ENCODE measurements around the gene B3GALNT1.

The B3GALNT1 gene

GRCh38 chr3:161104561-161105551 is at the start of gene B3GALNT1:
Gene B3GALNT1 (minus strand): TSS chr3:161105349. CDS start chr3:161086754, 18,595 bp downstream.
- no peak within 1 kb of the TSS for H3K27ac Mint-ChIP-seq
- H3K4me1 Mint-ChIP-seq = peaks cover 10% of the 10 kb centered on the region

GRCh38 chr3:161153480-161153879 is 48.3 kb upstream of the B3GALNT1 start:
- Mint-ChIP-seq H3K4me1 (no peaks in the 10 kb centered on the region), H3K9me3 (no peaks in the 10 kb centered on the region), H3K4me3 (no peak overlapping the region), H3K27me3 (peaks cover 3% of the 10 kb centered on the region), H3K27ac (no peak overlapping the region), H3K36me3 (no peaks in the 10 kb centered on the region)
- ATAC-seq (ENCODE audit: low read depth) = no peak
- DNase-seq (ENCODE audit: low spot score in 2 of 2) = no peak

More at GRCh38 chr3:161104561-161105551, at the start of gene B3GALNT1:
- no peaks in the 10 kb centered on the region for H3K36me3 Mint-ChIP-seq
- ATAC-seq (ENCODE audit: low read depth) = peak; percentile 73
- H3K4me3 Mint-ChIP-seq = peak within 1 kb of the TSS; percentile 80
- peaks cover 7% of the 10 kb centered on the region for H3K27me3 Mint-ChIP-seq
- no peaks in the 10 kb centered on the region for H3K9me3 Mint-ChIP-seq
- DNase-seq (ENCODE audit: low spot score in 2 of 2) = peak in 1 of 2 donors; percentile 31

- no peaks in the 10 kb centered on the region for H3K27me3 Mint-ChIP-seq
- no peak overlapping the region for H3K4me3 Mint-ChIP-seq
- H3K36me3 Mint-ChIP-seq = peaks cover 2% of the 10 kb centered on the region
- H3K4me1 Mint-ChIP-seq = no peaks in the 10 kb centered on the region
- DNase-seq (ENCODE audit: low spot score in 2 of 2) = no peak
- ATAC-seq (ENCODE audit: low read depth) = no peak
- peaks cover 4% of the 10 kb centered on the region for H3K9me3 Mint-ChIP-seq
- H3K27ac Mint-ChIP-seq = no peak overlapping the region
These were observed 44.9 kb upstream of the B3GALNT1 start for GRCh38 chr3:161150001-161150525.

GRCh38 chr3:161149529-161149928 is 44.4 kb upstream of the B3GALNT1 start:
- no peaks in the 10 kb centered on the region for H3K27me3 Mint-ChIP-seq
- no peak overlapping the region for H3K4me3 Mint-ChIP-seq
- H3K9me3 Mint-ChIP-seq = peaks cover 4% of the 10 kb centered on the region
- H3K36me3 Mint-ChIP-seq = peaks cover 2% of the 10 kb centered on the region
- H3K4me1 Mint-ChIP-seq = no peaks in the 10 kb centered on the region
- ATAC-seq (ENCODE audit: low read depth) = no peak
- no peak for DNase-seq (ENCODE audit: low spot score in 2 of 2)
- no peak overlapping the region for H3K27ac Mint-ChIP-seq

GRCh38 chr3:161148832-161149475 is 43.8 kb upstream of the B3GALNT1 start:
- no peak overlapping the region for H3K27ac Mint-ChIP-seq
- ATAC-seq (ENCODE audit: low read depth) (no peak), DNase-seq (ENCODE audit: low spot score in 2 of 2) (no peak)
- no peak overlapping the region for H3K4me3 Mint-ChIP-seq
- no peaks in the 10 kb centered on the region for H3K4me1 Mint-ChIP-seq
- peaks cover 2% of the 10 kb centered on the region for H3K36me3 Mint-ChIP-seq
- H3K27me3 Mint-ChIP-seq = no peaks in the 10 kb centered on the region
- peaks cover 4% of the 10 kb centered on the region for H3K9me3 Mint-ChIP-seq

GRCh38 chr3:161142486-161142885 is 37.3 kb upstream of the B3GALNT1 start:
- H3K36me3 Mint-ChIP-seq = peaks cover 2% of the 10 kb centered on the region
- peaks cover 5% of the 10 kb centered on the region for H3K9me3 Mint-ChIP-seq
- peaks cover 2% of the 10 kb centered on the region for H3K27me3 Mint-ChIP-seq
- no peak overlapping the region for H3K27ac Mint-ChIP-seq
- DNase-seq (ENCODE audit: low spot score in 2 of 2) (no peak), ATAC-seq (ENCODE audit: low read depth) (no peak)
- H3K4me1 Mint-ChIP-seq = no peaks in the 10 kb centered on the region
- H3K4me3 Mint-ChIP-seq = no peak overlapping the region

- no peak for ATAC-seq (ENCODE audit: low read depth)
These were observed 34.5 kb upstream of the B3GALNT1 start for GRCh38 chr3:161139686-161140085.

GRCh38 chr3:161137260-161137659 is 32.1 kb upstream of the B3GALNT1 start:
- Mint-ChIP-seq H3K4me3 (no peak overlapping the region), H3K4me1 (no peaks in the 10 kb centered on the region), H3K9me3 (peaks cover 2% of the 10 kb centered on the region), H3K27me3 (peaks cover 2% of the 10 kb centered on the region), H3K36me3 (no peaks in the 10 kb centered on the region), H3K27ac (no peak overlapping the region)
- no peak for DNase-seq (ENCODE audit: low spot score in 2 of 2)
- no peak for ATAC-seq (ENCODE audit: low read depth)

More at GRCh38 chr3:161139686-161140085, 34.5 kb upstream of the B3GALNT1 start:
- H3K9me3 Mint-ChIP-seq = peaks cover 2% of the 10 kb centered on the region
- no peaks in the 10 kb centered on the region for H3K4me1 Mint-ChIP-seq
- no peak overlapping the region for H3K27ac Mint-ChIP-seq
- no peaks in the 10 kb centered on the region for H3K36me3 Mint-ChIP-seq
- no peak for DNase-seq (ENCODE audit: low spot score in 2 of 2)
- no peak overlapping the region for H3K4me3 Mint-ChIP-seq
- peaks cover 2% of the 10 kb centered on the region for H3K27me3 Mint-ChIP-seq

- Mint-ChIP-seq H3K9me3 (no peaks in the 10 kb centered on the region), H3K27ac (no peak overlapping the region), H3K4me3 (no peak overlapping the region), H3K4me1 (no peaks in the 10 kb centered on the region), H3K36me3 (no peaks in the 10 kb centered on the region), H3K27me3 (peaks cover 1% of the 10 kb centered on the region)
- no peak for DNase-seq (ENCODE audit: low spot score in 2 of 2)
- ATAC-seq (ENCODE audit: low read depth) = no peak
These were observed 27.2 kb upstream of the B3GALNT1 start for GRCh38 chr3:161132391-161132790.

GRCh38 chr3:161126495-161126894 is 21.3 kb upstream of the B3GALNT1 start:
- Mint-ChIP-seq H3K27me3 (peaks cover 6% of the 10 kb centered on the region), H3K36me3 (peaks cover 4% of the 10 kb centered on the region), H3K4me3 (no peak overlapping the region), H3K27ac (no peak overlapping the region), H3K4me1 (no peaks in the 10 kb centered on the region), H3K9me3 (peaks cover 8% of the 10 kb centered on the region)
- ATAC-seq (ENCODE audit: low read depth) (no peak), DNase-seq (ENCODE audit: low spot score in 2 of 2) (no peak)

GRCh38 chr3:161117646-161118045 is 12.5 kb upstream of the B3GALNT1 start:
- H3K9me3 Mint-ChIP-seq = peaks cover 14% of the 10 kb centered on the region
- no peaks in the 10 kb centered on the region for H3K36me3 Mint-ChIP-seq

GRCh38 chr3:161108840-161109239 is 3.7 kb upstream of the B3GALNT1 start:
- no peak overlapping the region for H3K4me3 Mint-ChIP-seq
- H3K36me3 Mint-ChIP-seq = no peaks in the 10 kb centered on the region
- DNase-seq (ENCODE audit: low spot score in 2 of 2) (no peak), ATAC-seq (ENCODE audit: low read depth) (no peak)
- H3K9me3 Mint-ChIP-seq = no peaks in the 10 kb centered on the region
- H3K27me3 Mint-ChIP-seq = peaks cover 11% of the 10 kb centered on the region
- H3K27ac Mint-ChIP-seq = no peak overlapping the region
- peaks cover 10% of the 10 kb centered on the region for H3K4me1 Mint-ChIP-seq

More at GRCh38 chr3:161117646-161118045, 12.5 kb upstream of the B3GALNT1 start:
- no peaks in the 10 kb centered on the region for H3K4me1 Mint-ChIP-seq
- H3K4me3 Mint-ChIP-seq = no peak overlapping the region
- DNase-seq (ENCODE audit: low spot score in 2 of 2) (no peak), ATAC-seq (ENCODE audit: low read depth) (no peak)
- no peak overlapping the region for H3K27ac Mint-ChIP-seq
- H3K27me3 Mint-ChIP-seq = peaks cover 5% of the 10 kb centered on the region

- DNase-seq (ENCODE audit: low spot score in 2 of 2) (no peak), ATAC-seq (ENCODE audit: low read depth) (no peak)
- Mint-ChIP-seq H3K9me3 (no peaks in the 10 kb centered on the region), H3K27ac (no peak overlapping the region), H3K36me3 (no peaks in the 10 kb centered on the region), H3K27me3 (peaks cover 10% of the 10 kb centered on the region), H3K4me1 (peaks cover 10% of the 10 kb centered on the region), H3K4me3 (no peak overlapping the region)
These were observed 2.2 kb upstream of the B3GALNT1 start for GRCh38 chr3:161107311-161107710.

- no peak overlapping the region for H3K27ac Mint-ChIP-seq
- H3K4me1 Mint-ChIP-seq = peaks cover 10% of the 10 kb centered on the region
- H3K27me3 Mint-ChIP-seq = peaks cover 7% of the 10 kb centered on the region
- no peak for DNase-seq (ENCODE audit: low spot score in 2 of 2)
- H3K36me3 Mint-ChIP-seq = no peaks in the 10 kb centered on the region
- H3K4me3 Mint-ChIP-seq = no peak overlapping the region
- no peaks in the 10 kb centered on the region for H3K9me3 Mint-ChIP-seq
- ATAC-seq (ENCODE audit: low read depth) = no peak
These were observed 1.3 kb downstream of the B3GALNT1 start for GRCh38 chr3:161103776-161104385.
